GM10847 (cell line): ENCODE data around the gene GSTM4.
A peak's percentile ranks its signal among the peaks of the same experiment; 100 is the strongest.

ENCODE experiments used
- POLR2A ChIP-seq: IDR thresholded peaks from 2 replicates; pipeline ENCODE4 v1.6.1; 2011; ENCODE audit not compliant: insufficient read length; ENCODE audit errors: extremely low read depth

The GSTM4 gene

GRCh38 chr1:109667452-109668122, 11.7 kb downstream of the GSTM4 start, which contains the start of gene GSTM2:
TSS of gene GSTM2 (plus strand) at chr1:109668057. CDS start at chr1:109668116, 59 bp downstream.
- no peak for TF ChIP-seq POLR2A

GRCh38 chr1:109668123-109668775, 12.3 kb downstream of the GSTM4 start:
- TF ChIP-seq POLR2A: no peak

DNA sequence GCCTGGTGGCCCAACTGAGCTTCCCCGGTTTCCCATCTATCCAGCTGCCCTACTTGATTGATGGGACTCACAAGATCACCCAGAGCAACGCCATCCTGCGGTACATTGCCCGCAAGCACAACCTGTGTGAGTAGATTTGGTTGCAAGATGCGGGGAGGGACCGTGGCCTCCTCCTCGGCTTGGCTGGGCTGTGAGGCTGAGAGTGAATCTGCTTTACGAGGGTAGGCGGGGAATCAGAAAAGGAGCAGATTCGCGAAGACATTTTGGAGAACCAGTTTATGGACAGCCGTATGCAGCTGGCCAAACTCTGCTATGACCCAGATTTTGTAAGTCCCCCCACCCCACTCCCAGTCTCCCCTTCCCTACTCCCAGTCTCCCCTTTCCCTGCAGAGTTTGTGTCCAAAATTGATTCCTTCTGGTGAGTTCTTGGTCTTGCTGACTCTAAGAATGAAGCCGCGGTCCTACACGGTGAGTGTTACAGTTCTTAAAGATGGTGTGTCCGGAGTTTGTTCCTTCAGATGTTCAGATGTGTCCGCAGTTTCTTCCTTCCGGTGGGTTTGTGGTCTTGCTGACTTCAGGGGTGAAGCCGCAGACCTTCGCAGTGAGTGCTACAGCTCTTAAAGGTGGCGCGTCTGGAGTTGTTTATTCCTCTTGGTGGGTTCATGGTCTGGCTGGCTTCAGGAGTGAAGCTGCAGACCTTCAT, 13.5 kb downstream of the GSTM4 start:
- TF ChIP-seq POLR2A: no peak

DNA sequence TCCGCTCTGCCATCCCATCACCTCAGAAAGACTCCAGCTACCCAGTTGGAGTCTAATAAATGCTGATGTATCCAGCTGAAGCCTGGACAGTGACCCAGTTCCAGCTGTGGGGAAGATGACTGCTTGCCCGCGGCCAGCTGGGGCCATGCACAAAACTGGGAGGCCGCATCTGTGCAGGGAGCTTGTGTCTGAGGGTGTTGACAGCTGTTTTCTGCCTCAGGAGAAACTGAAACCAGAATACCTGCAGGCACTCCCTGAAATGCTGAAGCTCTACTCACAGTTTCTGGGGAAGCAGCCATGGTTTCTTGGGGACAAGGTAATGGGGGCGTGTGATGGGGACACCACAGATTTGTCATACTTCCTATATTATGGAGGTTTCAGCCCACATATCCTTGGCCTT, 15.2 kb downstream of the GSTM4 start:
- no peak for TF ChIP-seq POLR2A

DNA sequence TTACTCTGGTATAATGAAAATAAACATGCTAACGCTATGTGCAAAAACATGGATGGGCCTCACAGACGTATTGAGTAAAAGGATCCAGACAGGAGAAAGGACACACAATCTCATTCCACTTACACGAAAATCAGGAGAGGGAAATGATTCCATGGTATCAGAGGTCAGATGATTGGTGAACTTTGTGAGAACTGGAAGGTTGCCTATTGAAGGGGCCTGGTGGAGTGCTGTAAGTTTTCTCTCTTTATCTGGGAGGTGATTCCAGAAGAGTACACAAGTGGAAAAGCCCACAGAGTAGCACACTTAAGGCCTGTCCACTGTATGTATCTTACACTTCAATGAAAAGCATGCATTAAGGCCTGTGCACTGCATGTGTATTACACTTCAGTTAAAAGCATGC, 21.6 kb downstream of the GSTM4 start:
- TF ChIP-seq POLR2A: no peak

GRCh38 chr1:109687641-109688499, 32.0 kb downstream of the GSTM4 start, which contains the start of gene GSTM1:
TSS of gene GSTM1 (plus strand) at chr1:109687817. CDS start at chr1:109687874, 57 bp downstream.
- TF ChIP-seq POLR2A: peak; percentile 36

DNA sequence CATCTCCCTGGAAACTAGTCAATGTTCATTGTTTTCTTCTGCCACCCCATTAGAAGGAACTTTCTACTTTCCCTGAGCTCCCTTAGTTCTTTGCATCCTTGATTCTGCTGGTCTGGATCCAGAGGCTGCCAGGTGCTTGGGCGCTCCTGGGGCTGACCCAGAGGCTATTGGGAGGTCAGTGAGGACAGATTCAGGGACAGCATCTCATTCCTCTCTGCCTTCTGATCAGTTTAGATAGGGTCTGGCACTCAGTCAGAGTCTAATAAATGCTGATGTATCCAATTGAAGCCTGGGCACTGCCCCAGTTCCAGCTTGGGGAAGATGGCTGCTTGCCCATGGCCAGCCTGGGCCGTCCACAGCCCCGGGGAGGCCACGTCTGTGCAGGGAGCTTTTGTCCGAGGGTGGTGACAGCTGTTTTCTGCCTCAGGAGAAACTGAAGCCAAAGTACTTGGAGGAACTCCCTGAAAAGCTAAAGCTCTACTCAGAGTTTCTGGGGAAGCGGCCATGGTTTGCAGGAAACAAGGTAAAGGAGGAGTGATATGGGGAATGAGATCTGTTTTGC, 34.0 kb downstream of the GSTM4 start:
- TF ChIP-seq POLR2A: no peak

DNA sequence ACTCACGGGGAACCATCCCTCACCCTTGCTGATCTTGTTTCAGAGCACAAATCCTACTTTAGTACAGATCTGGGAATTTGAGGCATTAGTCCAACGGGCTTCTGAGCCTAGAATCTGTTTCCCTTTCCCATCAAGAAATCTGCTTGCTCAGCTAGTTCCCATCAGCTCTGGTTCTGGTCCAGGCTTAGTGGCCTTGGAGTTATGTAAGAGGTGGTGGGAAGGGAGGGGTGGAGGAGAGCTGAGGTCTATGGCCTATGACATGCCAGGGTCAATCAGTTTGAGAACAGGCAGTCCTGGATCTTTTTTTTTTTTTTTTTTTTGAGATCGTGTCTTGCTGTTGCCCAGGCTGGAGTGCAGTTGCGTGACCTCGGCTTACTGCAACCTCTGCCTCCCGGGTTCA, 35.9 kb downstream of the GSTM4 start:
- TF ChIP-seq POLR2A: no peak

DNA sequence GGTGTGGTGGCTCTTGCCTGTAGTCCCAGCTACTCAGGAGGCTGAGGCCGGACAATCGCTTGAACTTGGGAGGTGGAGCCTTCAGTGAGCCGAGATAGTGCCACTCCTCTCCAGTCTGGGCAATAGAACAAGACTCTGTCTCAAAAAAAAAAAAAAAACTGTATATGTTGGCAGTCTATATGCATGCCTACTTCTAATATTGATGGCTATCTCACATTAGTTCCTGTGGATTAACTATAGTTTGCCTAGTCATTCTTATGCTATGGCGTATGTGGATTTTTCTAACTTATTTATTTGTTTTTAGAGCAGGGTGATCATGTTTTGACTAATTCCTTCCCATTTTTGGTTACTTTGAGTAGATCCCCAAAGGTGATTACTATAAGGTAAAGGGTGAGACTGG, 41.2 kb downstream of the GSTM4 start:
- no peak for TF ChIP-seq POLR2A

DNA sequence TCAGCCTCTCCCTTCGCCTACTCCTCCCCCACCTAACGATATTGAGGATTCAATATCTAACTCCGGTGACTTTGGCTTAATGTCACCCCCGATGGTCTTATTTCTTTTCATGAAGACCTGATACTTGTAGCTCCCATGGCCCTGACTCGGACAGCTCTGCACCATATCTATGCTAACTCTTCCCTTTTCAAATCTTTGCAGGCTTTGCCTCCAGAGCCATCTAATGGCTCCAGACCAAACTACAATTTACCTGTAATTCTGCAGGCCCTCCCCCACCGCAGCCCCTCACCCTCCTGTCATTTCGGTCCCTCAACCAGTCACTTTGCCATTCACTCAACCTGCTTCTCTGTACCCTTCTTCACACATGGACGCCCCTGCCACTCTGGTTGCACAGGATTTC, 48.3 kb downstream of the GSTM4 start:
- no peak for TF ChIP-seq POLR2A

- no peak for TF ChIP-seq POLR2A
These were observed 49.5 kb downstream of the GSTM4 start for GRCh38 chr1:109705411-109705810.
